H1 (cell line): ENCODE measurements around the gene CGB7. TPM values are rescaled to one million over a fixed set of nuclear protein-coding genes. Genes with fewer than 3 reads are reported as not detected.

Experiments
- CTCF ChIA-PET: fragments of 300-600 bp; sonication (Branson Sonifier 250); formaldehyde crosslinking; loops from one replicate; lab custom pipeline; 2021; ENCODE audit not compliant: partially characterized antibody; lab: Charles Lee
- POLR2A ChIA-PET: fragments of 300-600 bp; sonication (Branson Sonifier 250); formaldehyde crosslinking; loops from one replicate; lab custom pipeline; 2021; ENCODE audit warnings: inconsistent platforms; ENCODE audit not compliant: partially characterized antibody; lab: Charles Lee
- DNase-seq, 2 experiments: peaks; one replicate each; pipeline versions ENCODE4 v3.0.0 to v3.0.0-alpha.2; 2010 to 2022; ENCODE audit warnings: low spot score in 2 of 2, low read depth in 1 of 2, mixed read lengths in 1 of 2
- FAIRE-seq: peaks from 2 replicates; lab custom pipeline; 2011; peaks lifted over from hg19 to GRCh38; lab: Jason Lieb, UNC
- H2AFZ ChIP-seq: 2 replicates; pipeline ENCODE4 v1.8.1; 2012; ENCODE audit warnings: low read length, inconsistent platforms
- H2AK5ac ChIP-seq: 2 replicates; pipeline ENCODE4 v1.6.1; 2013; ENCODE audit warnings: low read depth, low read length
- H2BK120ac ChIP-seq: replicated peaks from 2 replicates; pipeline ENCODE3; 2013; ENCODE audit warnings: low read depth, low read length, inconsistent platforms
- H2BK12ac ChIP-seq: 2 replicates; pipeline ENCODE4 v1.6.1; 2013; ENCODE audit warnings: low read depth, low read length
- H2BK15ac ChIP-seq: 2 replicates; pipeline ENCODE4 v1.6.1; 2013; ENCODE audit warnings: low read length
- H2BK20ac ChIP-seq: 2 replicates; pipeline ENCODE4 v1.6.1; 2013; ENCODE audit warnings: low read length
- H2BK5ac ChIP-seq: 2 replicates; pipeline ENCODE4 v1.6.1; 2013; ENCODE audit warnings: low read depth, low read length
- H3K14ac ChIP-seq: 2 replicates; pipeline ENCODE4 v1.6.1; 2013; ENCODE audit warnings: inconsistent platforms; ENCODE audit not compliant: insufficient read length
- H3K18ac ChIP-seq: 2 replicates; pipeline ENCODE4 v1.6.1; 2013; ENCODE audit warnings: low read length; ENCODE audit errors: extremely low read depth
- H3K23ac ChIP-seq: 2 replicates; pipeline ENCODE4 v1.6.1; 2013; ENCODE audit warnings: inconsistent platforms; ENCODE audit not compliant: insufficient read length
- H3K23me2 ChIP-seq: 2 replicates; pipeline ENCODE4 v1.6.1; 2013; ENCODE audit warnings: low read depth, low read length
- H3K27ac ChIP-seq: 2 replicates; pipeline ENCODE4 v1.6.1; 2011; ENCODE audit warnings: low read depth, low read length, inconsistent platforms
- H3K27me3 ChIP-seq, 4 experiments: replicated peaks in 1 of 4; 1 replicate in 1 of 4; 2 replicates in 3 of 4; pipeline versions ENCODE4 v1.6.1 to v1.8.1; 2011 to 2013; ENCODE audit warnings: low read length in 3 of 4, mild to moderate bottlenecking in 3 of 4, inconsistent platforms in 2 of 4, mixed read lengths in 2 of 4, moderate library complexity in 1 of 4; ENCODE audit not compliant: control insufficient read depth in 3 of 4, insufficient read depth in 3 of 4; ENCODE audit errors: extremely low read depth in 1 of 4
- H3K36me3 ChIP-seq, 4 experiments: 2 replicates each; pipeline versions ENCODE4 v1.6.1 to v1.8.1; 2011 to 2013; ENCODE audit warnings: mild to moderate bottlenecking in 4 of 4, low read length in 3 of 4, moderate library complexity in 2 of 4, control low read depth in 1 of 4, inconsistent platforms in 1 of 4; ENCODE audit not compliant: insufficient read depth in 4 of 4, control insufficient read depth in 2 of 4
- H3K4ac ChIP-seq: replicated peaks from 2 replicates; pipeline ENCODE3; 2013; ENCODE audit warnings: low read length, low read depth, mixed read lengths, inconsistent platforms; ENCODE audit not compliant: insufficient read length
- H3K4me1 ChIP-seq, 4 experiments: replicated peaks in 1 of 4; 1 replicate in 1 of 4; 2 replicates in 3 of 4; pipeline versions ENCODE4 v1.6.1 to v1.8.1; 2011 to 2013; ENCODE audit warnings: low read length in 3 of 4, inconsistent platforms in 2 of 4, mixed read lengths in 1 of 4; ENCODE audit not compliant: insufficient read depth in 4 of 4, control insufficient read depth in 3 of 4
- H3K4me2 ChIP-seq, 2 experiments: 2 replicates each; pipeline versions ENCODE4 v1.6.1 to v1.8.1; 2011 to 2013; ENCODE audit warnings: low read depth in 2 of 2, low read length in 2 of 2, control low read depth in 1 of 2, inconsistent platforms in 1 of 2, mild to moderate bottlenecking in 1 of 2; ENCODE audit not compliant: insufficient read depth in 1 of 2
- H3K4me3 ChIP-seq, 4 experiments: fragments of 200-600, 300-600 bp in 1 of 4; sonication (generic), shearing (Covaris generic), sonication (Bioruptor Twin) in 1 of 4; 2 replicates each; pipeline versions ENCODE4 v1.5.1 to v1.8.1; 2011 to 2016; ENCODE audit warnings: low read length in 4 of 4, low read depth in 3 of 4, control low read depth in 2 of 4, inconsistent platforms in 2 of 4, mild to moderate bottlenecking in 2 of 4, mixed read lengths in 1 of 4, moderate library complexity in 1 of 4; ENCODE audit not compliant: insufficient read depth in 2 of 4; ENCODE audit errors: extremely low read depth in 1 of 4
- H3K56ac ChIP-seq: replicated peaks from 2 replicates; pipeline ENCODE3; 2013; ENCODE audit warnings: low read depth, mild to moderate bottlenecking, mixed read lengths, low read length, inconsistent platforms; ENCODE audit not compliant: insufficient read length
- H3K79me1 ChIP-seq: 2 replicates; pipeline ENCODE4 v1.6.1; 2013; ENCODE audit warnings: low read depth, low read length, control low read depth
- H3K79me2 ChIP-seq, 2 experiments: 2 replicates each; pipeline versions ENCODE4 v1.6.1 to v1.8.1; 2012 to 2013; ENCODE audit warnings: low read length in 2 of 2, mild to moderate bottlenecking in 2 of 2, inconsistent platforms in 1 of 2; ENCODE audit not compliant: insufficient read depth in 2 of 2, control insufficient read depth in 1 of 2
- H3K9ac ChIP-seq, 4 experiments: replicated peaks in 1 of 4; 1 replicate in 1 of 4; 2 replicates in 3 of 4; pipeline versions ENCODE4 v1.6.1 to v1.8.1; 2011 to 2013; ENCODE audit warnings: low read depth in 3 of 4, low read length in 3 of 4, control low read depth in 2 of 4, mild to moderate bottlenecking in 2 of 4, moderate library complexity in 2 of 4, inconsistent platforms in 1 of 4; ENCODE audit errors: extremely low read depth in 1 of 4
- H3K9me3 ChIP-seq, 2 experiments: 2 replicates each; pipeline versions ENCODE4 v1.6.1 to v1.8.1; 2012 to 2013; ENCODE audit warnings: mild to moderate bottlenecking in 2 of 2, moderate library complexity in 2 of 2, control low read depth in 1 of 2, inconsistent platforms in 1 of 2, low read depth in 1 of 2, low read length in 1 of 2, mixed read lengths in 1 of 2; ENCODE audit not compliant: insufficient read depth in 2 of 2
- H4K20me1 ChIP-seq, 2 experiments: replicated peaks in 1 of 2; 2 replicates each; pipeline versions ENCODE3 to v1.8.1; 2011 to 2013; ENCODE audit warnings: inconsistent platforms in 2 of 2, low read length in 2 of 2, mild to moderate bottlenecking in 1 of 2; ENCODE audit not compliant: insufficient read depth in 2 of 2, control insufficient read depth in 1 of 2
- H4K5ac ChIP-seq: 2 replicates; pipeline ENCODE4 v1.6.1; 2013; ENCODE audit warnings: low read length, low read depth, mixed read lengths, inconsistent platforms; ENCODE audit not compliant: insufficient read length
- H4K8ac ChIP-seq: 2 replicates; pipeline ENCODE4 v1.8.0; 2013; ENCODE audit warnings: mild to moderate bottlenecking, moderate library complexity, low read length, inconsistent platforms; ENCODE audit not compliant: insufficient read depth; ENCODE audit errors: extremely low read depth
- H4K91ac ChIP-seq: replicated peaks from 2 replicates; pipeline ENCODE3; 2013; ENCODE audit warnings: low read length, mixed read lengths, inconsistent platforms; ENCODE audit not compliant: insufficient read length
- CBX8 ChIP-seq: fragments of 300-800, 300-1000 bp; sonication (generic); IDR thresholded peaks from 2 replicates; pipeline ENCODE4 v1.7.1; 2016; ENCODE audit warnings: low read depth, low read length, borderline replicate concordance
- CTBP2 ChIP-seq: IDR thresholded peaks from 2 replicates; pipeline ENCODE4 v1.7.0; 2011; ENCODE audit warnings: borderline replicate concordance, mild to moderate bottlenecking, moderate library complexity, mixed read lengths, low read length; ENCODE audit not compliant: insufficient read depth, insufficient read length
- POU5F1 ChIP-seq: IDR thresholded peaks from 2 replicates; pipeline ENCODE4 v1.6.1; 2011; ENCODE audit warnings: low read depth, mild to moderate bottlenecking, low read length, moderate library complexity
- SP2 ChIP-seq: IDR thresholded peaks from 2 replicates; pipeline ENCODE4 v1.6.1; 2012; ENCODE audit warnings: mild to moderate bottlenecking, low read length, inconsistent platforms
- TAF7 ChIP-seq: optimal IDR thresholded peaks from 2 replicates; pipeline ENCODE3; 2011; ENCODE audit warnings: low read depth, mild to moderate bottlenecking, inconsistent platforms, low read length, moderate library complexity, borderline replicate concordance
- WGBS, 2 experiments: shearing (Covaris generic) in 1 of 2; methylation state at CpG; one replicate each; pipeline versions ENCODE4 v1.1.6 to v1.1.7; 2013 to 2015; ENCODE audit warnings: low lambda C conversion rate in 2 of 2, mixed read lengths in 2 of 2, inconsistent platforms in 1 of 2, low coverage in 1 of 2, missing lambda C conversion rate in 1 of 2; ENCODE audit not compliant: insufficient replicate concordance in 2 of 2, insufficient coverage in 1 of 2, insufficient read length in 1 of 2; ENCODE audit errors: extremely low coverage in 1 of 2, missing lambda C conversion rate in 1 of 2; 5-methylcytosine and 5-hydroxymethylcytosine counted together
- polyA plus RNA-seq, 7 experiments: library from polyadenylated mRNA; depleted of rRNA in 3 of 7; stranded (reverse) in 5 of 7; unstranded in 2 of 7; fragments of >200 nt in 5 of 7; fragments of 200-250 nt in 2 of 7; gene quantifications; 1 replicate in 5 of 7; 2 replicates in 1 of 7; 4 replicates in 1 of 7; pipeline versions ENCODE4 v1.2.1 to v1.2.3, GENCODE V29; 2011 to 2013; ENCODE audit warnings: missing spikeins in 2 of 7, mixed read lengths in 2 of 7
- total RNA-seq: library from RNA; stranded (reverse); fragmentation: NEBNext Ultra II Directional; extraction: Animal tissue kit (Norgen Biotek cat#: 25700); gene quantifications from 2 replicates; pipeline ENCODE4 v1.2.1, GENCODE V29; 2021

CGB7 gene
- total and polyA plus RNA-seq, 2 of the 8 experiments (the other 6 are each of a cell fraction or from before 2014, with no cell fraction given) = 1.2 to 2.2 TPM

GRCh38 chr19:49092686-49093085 lies 35.1 kb upstream of the CGB7 start:
- Histone ChIP-seq H3K36me3 (peaks cover 32 to 64% (median 50%) of the 10 kb centered on the region in 4 experiments), H3K4me3 (no peak overlapping the region), H4K5ac (no peak overlapping the region), H3K79me2 (peaks cover 14 to 54% of the 10 kb centered on the region in 2 experiments), H2BK5ac (no peak overlapping the region), H3K9me3 (no peaks in the 10 kb centered on the region), H3K4me2 (no peak overlapping the region), H3K9ac (no peak overlapping the region), H2BK20ac (no peak overlapping the region), H3K18ac (no peak overlapping the region), H2AK5ac (no peak overlapping the region), H4K91ac (no peak overlapping the region), H3K14ac (no peak overlapping the region), H4K8ac (no peak overlapping the region), H3K23me2 (no peaks in the 10 kb centered on the region), H2AFZ (no peak overlapping the region), H2BK120ac (no peak overlapping the region), H2BK15ac (no peak overlapping the region), H2BK12ac (no peak overlapping the region), H3K23ac (no peak overlapping the region), H3K4ac (no peak overlapping the region), H3K56ac (no peak overlapping the region), H4K20me1 (peaks cover 29 to 35% of the 10 kb centered on the region in 2 experiments), H3K79me1 (peaks cover 13% of the 10 kb centered on the region), H3K4me1 (no peaks in the 10 kb centered on the region), H3K27me3 (no peaks in the 10 kb centered on the region), H3K27ac (no peak overlapping the region)
- FAIRE-seq (no peak), DNase-seq (no peak)
- ChIA-PET CTCF (interaction anchor here (1.6 kb wide), 2 partner anchors 13 to 54 kb away, joined by 3 to 5 read pairs; no protein-coding TSS in a partner anchor), POLR2A (interaction anchor here (1.8 to 10.1 kb wide), 3 partner anchors 10 to 19 kb away, joined by 3 to 67 read pairs (median 30); partner anchors contain the start of gene LIN7B)
- 88% methylated on average over 6 of the region's 6 CpGs; no CpG with 5 or more reads in 1 of the 2 experiments for WGBS, 2 experiments
- TF ChIP-seq CBX8 (no peak), CTBP2 (no peak), POU5F1 (no peak), SP2 (no peak), TAF7 (no peak)
